ENCODE results near the gene FAM174B.

DNA sequence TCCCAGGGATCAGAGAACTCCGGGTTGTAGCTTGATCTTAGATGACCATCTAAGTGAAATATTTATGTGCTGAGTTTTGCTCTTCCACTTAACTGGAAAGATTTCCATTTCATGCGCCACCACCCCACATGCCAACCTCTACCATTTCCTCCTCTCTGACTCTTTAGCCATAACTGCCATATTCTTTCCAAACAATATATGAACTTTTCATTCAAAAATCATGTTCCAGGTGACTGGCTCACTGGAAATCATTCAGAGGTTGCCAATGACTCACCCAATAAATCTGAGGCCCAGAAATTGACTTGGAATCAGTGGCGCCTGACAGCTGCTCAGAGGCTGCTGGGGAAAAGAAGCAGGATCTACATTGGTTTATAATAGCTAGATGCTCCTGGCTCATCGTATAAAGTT is 31.6 kb upstream of the FAM174B start:
- no peak for TF ChIP-seq EZH2 (optimal IDR thresholded peaks at IDR 0.05; ENCODE audit: low read depth, low read length)
- TF ChIP-seq, protein P1, sequence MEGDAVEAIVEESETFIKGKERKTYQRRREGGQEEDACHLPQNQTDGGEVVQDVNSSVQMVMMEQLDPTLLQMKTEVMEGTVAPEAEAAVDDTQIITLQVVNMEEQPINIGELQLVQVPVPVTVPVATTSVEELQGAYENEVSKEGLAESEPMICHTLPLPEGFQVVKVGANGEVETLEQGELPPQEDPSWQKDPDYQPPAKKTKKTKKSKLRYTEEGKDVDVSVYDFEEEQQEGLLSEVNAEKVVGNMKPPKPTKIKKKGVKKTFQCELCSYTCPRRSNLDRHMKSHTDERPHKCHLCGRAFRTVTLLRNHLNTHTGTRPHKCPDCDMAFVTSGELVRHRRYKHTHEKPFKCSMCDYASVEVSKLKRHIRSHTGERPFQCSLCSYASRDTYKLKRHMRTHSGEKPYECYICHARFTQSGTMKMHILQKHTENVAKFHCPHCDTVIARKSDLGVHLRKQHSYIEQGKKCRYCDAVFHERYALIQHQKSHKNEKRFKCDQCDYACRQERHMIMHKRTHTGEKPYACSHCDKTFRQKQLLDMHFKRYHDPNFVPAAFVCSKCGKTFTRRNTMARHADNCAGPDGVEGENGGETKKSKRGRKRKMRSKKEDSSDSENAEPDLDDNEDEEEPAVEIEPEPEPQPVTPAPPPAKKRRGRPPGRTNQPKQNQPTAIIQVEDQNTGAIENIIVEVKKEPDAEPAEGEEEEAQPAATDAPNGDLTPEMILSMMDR (IDR thresholded peaks at IDR 0.05; ENCODE audit: low read length): no peak

All from MM.1S (cell line).